ENCODE results near the gene RPS29. TPM values are rescaled to one million over a fixed set of nuclear protein-coding genes. Genes with fewer than 3 reads are reported as not detected.

Gene RPS29
- total RNA-seq, 2 experiments from 2014 or later, result 3,356 to 3,996 TPM

DNA sequence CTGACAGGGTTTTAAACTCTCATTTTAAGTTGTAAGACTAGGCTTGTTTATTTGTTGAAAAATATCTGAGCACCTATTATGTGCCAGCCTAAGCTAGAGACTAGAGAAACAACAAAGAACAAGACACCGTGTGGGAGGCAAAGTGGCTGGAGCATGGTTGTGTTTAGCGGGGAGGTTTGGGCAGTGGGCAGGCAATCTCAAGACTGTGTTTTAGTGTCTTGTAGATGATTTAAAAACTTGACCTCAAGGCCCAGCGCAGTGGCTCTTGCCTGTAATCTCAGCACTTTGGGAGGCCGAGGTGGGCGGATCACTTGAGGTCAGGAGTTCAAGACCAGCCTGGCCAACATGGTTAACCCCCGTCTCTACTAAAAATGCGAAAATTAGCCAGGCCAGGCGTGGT is 26.5 kb upstream of the RPS29 start:
- H3K4me1 ChIP-seq (ENCODE audit: insufficient read depth, low read length), result peaks cover under 1% of the 10 kb centered on the region
- Mint-ChIP-seq H3K9me3 (no peaks in the 10 kb centered on the region), H3K27ac (no peak overlapping the region), H3K27me3 (no peaks in the 10 kb centered on the region), H3K4me1 (ENCODE audit: low read depth) (peaks cover 13% of the 10 kb centered on the region), H3K4me3 (no peak overlapping the region), H3K36me3 (ENCODE audit: low read depth) (peaks cover 26% of the 10 kb centered on the region)
- ChIA-PET CTCF (no interaction called here), POLR2A (interaction anchor here (1.5 to 6.1 kb wide), 2 partner anchors 8 to 26 kb away, joined by 4 to 26 read pairs; partner anchors contain the start of genes MGAT2 and RPL36AL)
- peaks cover 9% of the 10 kb centered on the region for H3K36me3 ChIP-seq (ENCODE audit: insufficient read depth, low read length)
- DNase-seq, result no peak
- TF ChIP-seq, protein P1, sequence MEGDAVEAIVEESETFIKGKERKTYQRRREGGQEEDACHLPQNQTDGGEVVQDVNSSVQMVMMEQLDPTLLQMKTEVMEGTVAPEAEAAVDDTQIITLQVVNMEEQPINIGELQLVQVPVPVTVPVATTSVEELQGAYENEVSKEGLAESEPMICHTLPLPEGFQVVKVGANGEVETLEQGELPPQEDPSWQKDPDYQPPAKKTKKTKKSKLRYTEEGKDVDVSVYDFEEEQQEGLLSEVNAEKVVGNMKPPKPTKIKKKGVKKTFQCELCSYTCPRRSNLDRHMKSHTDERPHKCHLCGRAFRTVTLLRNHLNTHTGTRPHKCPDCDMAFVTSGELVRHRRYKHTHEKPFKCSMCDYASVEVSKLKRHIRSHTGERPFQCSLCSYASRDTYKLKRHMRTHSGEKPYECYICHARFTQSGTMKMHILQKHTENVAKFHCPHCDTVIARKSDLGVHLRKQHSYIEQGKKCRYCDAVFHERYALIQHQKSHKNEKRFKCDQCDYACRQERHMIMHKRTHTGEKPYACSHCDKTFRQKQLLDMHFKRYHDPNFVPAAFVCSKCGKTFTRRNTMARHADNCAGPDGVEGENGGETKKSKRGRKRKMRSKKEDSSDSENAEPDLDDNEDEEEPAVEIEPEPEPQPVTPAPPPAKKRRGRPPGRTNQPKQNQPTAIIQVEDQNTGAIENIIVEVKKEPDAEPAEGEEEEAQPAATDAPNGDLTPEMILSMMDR (IDR thresholded peaks at IDR 0.05), result no peak
- no peak overlapping the region for H3K27ac ChIP-seq (ENCODE audit: low read depth in 1 of 2, low read length in 2 of 2)
- no peaks in the 10 kb centered on the region for H3K27me3 ChIP-seq (ENCODE audit: control insufficient read depth in 1 of 2, insufficient read depth in 2 of 2, low read length in 2 of 2)
- no peak for ATAC-seq (ENCODE audit: poor library complexity)
- intact Hi-C loops (cut with DNase I, micrococcal nuclease), result no loop called here
- H3K9me3 ChIP-seq (ENCODE audit: control insufficient read depth in 1 of 2, insufficient read depth in 1 of 2, low read length in 2 of 2), result no peaks in the 10 kb centered on the region
- no peak overlapping the region for H3K4me3 ChIP-seq (ENCODE audit: low read length)

DNA sequence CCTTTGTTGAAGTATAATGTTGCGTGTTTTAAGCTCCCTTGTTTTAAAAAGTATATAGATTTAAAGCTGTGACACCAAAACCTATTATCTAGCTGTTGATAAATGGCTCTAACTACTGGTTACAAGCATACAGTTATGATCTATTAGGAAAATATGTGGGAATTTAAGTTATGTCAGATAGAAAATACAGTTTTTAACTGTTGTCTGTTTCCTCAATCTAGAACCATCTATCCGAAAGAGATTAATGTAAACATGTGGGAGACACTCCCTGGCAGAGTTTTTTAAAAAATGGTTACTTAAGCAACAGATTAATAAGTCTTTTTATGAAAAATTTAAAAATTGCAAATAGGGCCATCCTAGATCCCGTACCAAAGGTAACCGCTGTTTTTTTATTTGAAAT is 26.1 kb upstream of the RPS29 start:
- Histone ChIP-seq H3K4me1 (ENCODE audit: insufficient read depth, low read length) (no peaks in the 10 kb centered on the region), H3K27me3 (ENCODE audit: control insufficient read depth in 1 of 2, insufficient read depth in 2 of 2, low read length in 2 of 2) (no peaks in the 10 kb centered on the region), H3K36me3 (ENCODE audit: insufficient read depth, low read length) (peaks cover 8% of the 10 kb centered on the region), H3K27ac (ENCODE audit: low read depth in 1 of 2, low read length in 2 of 2) (no peak overlapping the region), H3K4me3 (ENCODE audit: low read length) (no peak overlapping the region), H3K9me3 (ENCODE audit: control insufficient read depth in 1 of 2, insufficient read depth in 1 of 2, low read length in 2 of 2) (no peaks in the 10 kb centered on the region)
- intact Hi-C loops (cut with DNase I, micrococcal nuclease), result no loop called here
- ATAC-seq (ENCODE audit: poor library complexity) (no peak), DNase-seq (no peak)
- Mint-ChIP-seq H3K36me3 (ENCODE audit: low read depth) (peaks cover 23% of the 10 kb centered on the region), H3K27ac (no peak overlapping the region), H3K27me3 (no peaks in the 10 kb centered on the region), H3K9me3 (no peaks in the 10 kb centered on the region), H3K4me3 (no peak overlapping the region), H3K4me1 (ENCODE audit: low read depth) (peaks cover 8% of the 10 kb centered on the region)
- TF ChIP-seq, protein P1 (IDR thresholded peaks at IDR 0.05), result no peak
- POLR2A ChIA-PET, result interaction anchor here (1.5 to 6.1 kb wide), 2 partner anchors 8 to 25 kb away, joined by 4 to 26 read pairs; partner anchors contain the start of genes MGAT2 and RPL36AL
- CTCF ChIA-PET, result no interaction called here

DNA sequence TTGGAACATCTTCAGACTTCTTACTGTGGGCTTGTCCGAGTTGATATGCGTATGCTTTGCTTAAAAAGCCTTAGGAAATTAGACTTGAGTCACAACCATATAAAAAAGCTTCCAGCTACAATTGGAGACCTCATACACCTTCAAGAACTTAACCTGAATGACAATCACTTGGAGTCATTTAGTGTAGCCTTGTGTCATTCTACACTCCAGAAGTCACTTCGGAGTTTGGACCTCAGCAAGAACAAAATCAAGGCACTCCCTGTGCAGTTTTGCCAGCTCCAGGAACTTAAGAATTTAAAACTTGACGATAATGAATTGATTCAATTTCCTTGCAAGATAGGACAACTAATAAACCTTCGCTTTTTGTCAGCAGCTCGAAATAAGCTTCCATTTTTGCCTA is 21.4 kb upstream of the RPS29 start:
- H3K4me1 Mint-ChIP-seq (ENCODE audit: low read depth), result peaks cover 7% of the 10 kb centered on the region
- H3K4me3 ChIP-seq (ENCODE audit: low read length), result no peak overlapping the region
- intact Hi-C loops (cut with DNase I, micrococcal nuclease), result no loop called here
- no peak overlapping the region for H3K27ac ChIP-seq (ENCODE audit: low read depth in 1 of 2, low read length in 2 of 2)
- H3K4me3 Mint-ChIP-seq, result no peak overlapping the region
- no peaks in the 10 kb centered on the region for H3K27me3 Mint-ChIP-seq
- H3K9me3 Mint-ChIP-seq, result no peaks in the 10 kb centered on the region
- no peaks in the 10 kb centered on the region for H3K4me1 ChIP-seq (ENCODE audit: insufficient read depth, low read length)
- DNase-seq (no peak), ATAC-seq (ENCODE audit: poor library complexity) (no peak)
- POLR2A ChIA-PET, result interaction anchor here (0.8 to 6.1 kb wide), 5 partner anchors 9 to 26 kb away, joined by 3 to 26 read pairs (median 5); partner anchors contain the start of genes LRR1, MGAT2, RPL36AL and RPS29
- CTCF ChIA-PET, result no interaction called here
- peaks cover 29% of the 10 kb centered on the region for H3K36me3 Mint-ChIP-seq (ENCODE audit: low read depth)
- TF ChIP-seq, protein P1 (IDR thresholded peaks at IDR 0.05), result no peak
- H3K36me3 ChIP-seq (ENCODE audit: insufficient read depth, low read length), result peaks cover 8% of the 10 kb centered on the region
- H3K27me3 ChIP-seq (ENCODE audit: control insufficient read depth in 1 of 2, insufficient read depth in 2 of 2, low read length in 2 of 2), result no peaks in the 10 kb centered on the region
- no peak overlapping the region for H3K27ac Mint-ChIP-seq
- H3K9me3 ChIP-seq (ENCODE audit: control insufficient read depth in 1 of 2, insufficient read depth in 1 of 2, low read length in 2 of 2), result no peaks in the 10 kb centered on the region

Data from CD4-positive, alpha-beta T cell (primary cell).